Fibroblast of skin of scalp (primary cell): ENCODE results near the gene PPARGC1A.
A peak's percentile ranks its signal among the peaks of the same experiment; 100 is the strongest.

Source experiments
- DNase-seq: peaks from one replicate; pipeline ENCODE4 v3.0.0-alpha.2; 2013

The PPARGC1A gene

DNA sequence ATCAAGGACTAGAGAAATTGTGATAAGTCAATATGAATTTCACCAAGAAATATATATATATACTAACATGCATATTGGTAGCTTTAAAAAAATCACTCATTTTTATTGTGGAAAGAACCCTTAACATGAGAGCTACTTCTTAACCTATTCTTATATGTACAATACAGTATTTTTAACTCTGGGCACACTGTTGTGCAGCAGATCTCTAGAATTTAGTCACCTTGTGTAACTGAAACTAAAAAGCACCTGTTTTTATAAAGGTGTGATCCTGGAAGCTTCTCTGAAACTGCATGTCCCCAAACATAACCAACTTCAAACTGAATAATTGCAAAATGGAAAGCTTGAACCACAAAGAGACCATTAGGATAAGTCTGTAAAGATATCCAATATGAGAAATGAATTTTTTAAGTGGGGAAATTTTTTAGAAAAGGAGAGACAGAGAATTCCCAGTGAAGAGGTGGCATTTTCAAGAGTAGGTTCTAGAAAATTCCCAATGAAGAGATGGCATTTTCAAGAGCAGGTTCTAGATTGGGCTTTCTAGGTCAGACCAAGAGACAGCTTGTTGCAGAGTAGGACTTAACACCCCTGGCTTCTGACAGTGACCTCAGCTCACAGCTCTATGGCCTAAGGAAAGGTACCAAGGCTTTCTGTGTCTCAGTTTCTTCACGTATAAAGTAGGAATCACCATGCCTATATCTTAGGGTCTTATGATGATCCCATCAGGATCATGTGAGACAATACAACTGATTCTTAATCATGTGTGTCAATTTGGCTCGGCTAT, 22.0 kb upstream of the PPARGC1A start:
- DNase-seq, result no peak

DNA sequence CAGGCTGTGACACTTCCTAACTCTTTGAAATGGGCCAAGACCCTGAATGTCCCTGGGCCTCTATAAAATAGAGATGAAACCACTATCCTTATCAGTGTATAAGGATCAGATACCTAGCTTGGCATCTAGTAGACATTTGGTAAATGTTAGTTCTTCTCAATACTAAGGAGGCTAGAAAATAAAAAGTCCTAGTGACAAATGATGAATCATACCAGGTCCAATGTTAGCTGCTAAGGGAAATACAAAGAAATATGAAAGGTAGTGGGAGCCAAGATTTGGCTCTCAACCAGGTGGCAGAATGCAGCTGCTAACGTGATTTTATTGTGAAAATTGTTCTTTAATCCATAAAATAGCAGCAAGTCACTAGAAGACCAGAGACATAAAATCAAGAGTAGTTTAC, 19.8 kb upstream of the PPARGC1A start:
- no peak for DNase-seq

DNA sequence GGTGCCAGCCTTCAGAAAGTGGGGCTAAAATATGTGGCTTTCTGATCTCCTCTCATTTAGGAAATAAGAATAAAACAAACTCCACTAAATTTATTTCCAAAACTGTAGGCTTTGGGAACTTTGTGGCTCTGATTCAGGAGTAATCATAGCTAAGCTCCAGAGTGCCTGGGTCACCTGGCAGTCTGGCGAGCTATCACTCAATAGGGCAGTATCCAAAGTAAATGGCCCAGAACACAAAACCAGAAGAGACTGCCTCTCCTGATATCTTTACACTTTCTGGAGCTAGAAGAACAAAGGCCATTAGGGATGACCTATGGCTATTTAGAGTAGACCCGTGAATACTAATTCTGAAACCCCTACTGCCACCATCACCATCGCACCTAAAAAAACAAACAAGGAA, 17.0 kb upstream of the PPARGC1A start:
- no peak for DNase-seq

DNA sequence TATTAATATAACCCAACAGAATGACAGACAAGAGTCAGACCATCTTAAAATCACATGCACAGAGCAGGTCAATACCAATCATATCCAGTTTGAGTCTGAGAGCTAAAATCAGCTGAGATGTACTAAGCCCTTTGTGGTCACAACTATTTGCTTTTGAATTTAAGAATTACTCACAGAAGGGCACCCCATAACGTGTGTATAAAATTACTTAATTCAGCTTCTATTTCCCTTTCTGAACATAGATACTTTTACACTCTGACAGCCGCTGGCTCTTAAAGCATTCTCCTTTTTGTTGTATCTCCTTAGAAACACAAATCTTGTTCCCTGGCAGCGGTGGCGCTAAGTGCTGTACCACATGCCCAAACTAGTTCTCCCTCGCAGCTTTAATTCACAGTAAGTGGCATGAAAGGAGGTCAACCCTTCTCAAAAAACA, 14.8 kb upstream of the PPARGC1A start:
- no peak for DNase-seq

DNA sequence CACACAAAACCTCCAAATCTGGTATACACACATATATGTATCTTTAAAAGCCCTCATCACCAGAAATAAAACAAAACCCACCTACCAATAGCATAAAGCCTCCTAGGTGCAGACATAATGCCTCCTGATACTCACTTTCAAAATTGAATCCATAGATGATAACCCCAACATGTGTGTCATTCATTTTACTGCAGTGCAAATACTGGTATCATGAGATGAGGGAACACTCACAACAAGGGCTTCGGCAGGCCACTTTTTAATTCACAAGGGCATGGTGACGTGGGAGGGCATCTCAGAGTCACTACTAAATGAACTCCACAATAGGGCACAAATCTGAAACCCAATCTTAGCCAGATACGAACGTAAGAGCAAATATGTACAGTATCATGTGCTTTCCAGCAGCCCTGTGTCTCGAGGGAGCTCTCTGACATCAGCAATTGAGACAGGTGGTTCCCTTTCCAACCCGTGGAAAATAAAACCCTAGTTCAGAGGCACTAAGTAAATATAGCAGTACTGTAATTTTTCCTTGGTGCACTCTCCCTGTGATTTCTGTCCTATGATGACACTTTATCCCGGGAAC, 14.1 kb upstream of the PPARGC1A start:
- no peak for DNase-seq

DNA sequence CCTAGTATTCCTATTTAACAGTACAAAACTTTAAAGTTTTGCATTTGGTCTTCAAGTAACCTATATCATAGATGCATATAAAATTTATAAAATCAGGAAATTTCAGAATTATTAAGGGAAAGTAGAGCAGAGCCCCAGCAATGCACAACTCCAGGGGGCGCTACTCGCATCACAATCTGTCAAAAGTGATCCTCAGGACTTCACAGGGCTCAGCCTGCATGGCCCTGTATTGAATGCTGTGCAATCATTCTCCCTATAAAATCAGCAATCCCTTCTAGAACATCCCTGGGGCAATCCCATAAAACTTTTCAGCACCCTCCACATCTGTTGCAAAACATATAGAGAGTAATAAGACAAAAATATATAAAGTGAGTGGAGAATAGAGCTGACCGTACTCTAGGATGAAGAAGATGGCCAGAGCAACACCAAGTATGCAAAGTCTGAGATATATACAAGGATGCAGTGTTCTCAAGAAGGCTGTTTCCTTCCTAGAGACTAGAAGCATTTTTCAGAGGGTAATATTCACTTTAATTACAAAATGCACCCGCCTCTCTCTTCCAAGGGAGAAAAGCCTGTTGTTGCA, 12.5 kb upstream of the PPARGC1A start:
- DNase-seq, result no peak

DNA sequence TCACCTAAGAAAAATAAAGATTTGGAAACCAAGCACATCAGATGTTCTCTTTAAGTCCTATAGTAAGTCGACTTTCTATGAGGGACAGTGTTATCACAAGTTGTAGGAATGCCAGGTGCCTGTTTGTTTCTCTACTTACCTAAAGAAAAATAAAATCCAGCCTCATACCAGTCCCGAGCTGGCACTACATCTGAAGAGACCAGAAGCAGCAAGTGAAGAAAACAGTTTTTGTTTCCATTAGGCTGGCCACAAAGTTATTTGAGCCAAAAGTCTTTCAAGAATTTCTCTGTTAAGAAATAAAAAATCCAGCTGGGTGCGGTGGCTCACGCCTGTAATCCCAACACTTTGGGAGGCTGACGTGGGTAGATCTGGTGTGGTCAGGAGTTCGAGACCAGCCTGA, 10.8 kb upstream of the PPARGC1A start:
- DNase-seq, result no peak

DNA sequence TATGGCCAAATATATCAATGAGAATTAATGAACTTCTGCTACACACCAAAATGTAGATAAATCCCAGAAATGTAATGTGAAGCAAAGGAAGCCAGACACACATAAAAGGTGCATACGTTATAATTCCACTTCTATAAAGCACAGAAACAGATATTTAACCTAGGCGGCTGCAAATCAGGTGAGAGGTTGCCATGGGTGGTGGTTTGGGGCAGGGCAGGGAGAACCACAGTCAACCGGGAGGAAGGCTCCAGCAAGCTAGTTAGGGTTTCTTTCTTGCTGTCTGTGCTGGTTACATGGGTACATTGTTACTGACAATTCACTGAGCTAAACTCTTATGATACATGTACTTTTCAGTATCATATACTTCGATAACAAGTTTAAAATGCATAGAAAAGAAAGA, 9.7 kb upstream of the PPARGC1A start:
- DNase-seq, result no peak

DNA sequence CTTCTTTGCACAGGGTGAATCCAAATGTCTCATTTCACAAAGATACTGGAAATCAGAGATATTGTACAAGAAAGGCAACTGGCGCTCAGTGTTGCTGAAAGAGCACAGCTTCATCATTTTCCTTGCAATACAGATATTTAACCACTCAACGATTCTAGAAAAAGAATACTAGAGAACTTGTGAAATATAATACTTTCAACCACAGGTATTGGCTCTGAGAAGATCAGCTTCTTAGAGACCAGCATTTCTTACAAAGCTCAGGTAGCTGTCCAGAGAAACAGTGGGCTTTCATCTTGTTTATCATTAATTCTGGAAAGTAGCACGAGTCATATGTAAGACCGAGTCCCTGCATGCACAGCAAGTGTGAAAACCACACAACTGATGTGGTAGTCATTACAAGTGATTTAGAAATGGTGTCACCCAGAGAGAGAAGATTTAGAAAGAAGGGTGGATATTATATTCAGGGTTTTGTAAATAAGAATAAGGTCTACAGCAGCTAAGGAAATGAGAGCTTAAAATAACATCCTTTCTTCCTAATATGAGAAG, 7.8 kb upstream of the PPARGC1A start:
- no peak for DNase-seq

DNA sequence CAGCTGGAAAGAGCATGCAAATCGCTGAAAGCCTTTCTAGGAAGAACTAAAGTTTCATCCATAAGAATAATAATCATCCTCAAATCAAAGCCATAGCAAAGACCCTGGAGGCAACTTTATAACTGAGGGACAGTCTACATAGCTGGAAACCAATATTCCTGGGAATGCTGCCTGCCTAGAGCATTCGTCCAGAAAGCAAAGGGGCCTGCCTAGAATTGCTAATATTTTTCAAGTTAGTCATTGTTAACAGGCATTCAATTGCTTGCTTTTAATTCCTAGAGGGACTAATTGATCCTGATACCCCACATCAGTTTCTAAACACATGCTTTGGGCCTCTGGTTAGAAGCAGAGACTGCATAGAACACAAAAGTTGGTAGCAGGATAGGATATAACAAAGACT, 4.2 kb upstream of the PPARGC1A start:
- DNase-seq, result no peak

DNA sequence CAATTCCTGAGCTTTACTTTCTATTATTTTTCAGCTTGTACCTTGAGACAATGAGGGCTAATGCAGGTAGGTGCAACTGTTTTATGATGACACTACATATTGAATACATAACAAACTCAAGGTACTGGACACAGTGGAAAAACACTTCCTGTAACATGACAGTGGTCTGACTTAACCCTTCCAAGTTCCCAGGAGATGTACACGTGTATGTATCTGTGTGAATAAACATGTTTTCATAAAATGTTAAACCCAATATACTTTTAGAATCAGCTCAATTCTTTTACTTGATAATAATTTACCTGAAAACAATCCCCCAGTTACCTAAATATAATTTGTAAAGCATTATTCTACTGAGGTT, 1.2 kb upstream of the PPARGC1A start:
- DNase-seq, result no peak

DNA sequence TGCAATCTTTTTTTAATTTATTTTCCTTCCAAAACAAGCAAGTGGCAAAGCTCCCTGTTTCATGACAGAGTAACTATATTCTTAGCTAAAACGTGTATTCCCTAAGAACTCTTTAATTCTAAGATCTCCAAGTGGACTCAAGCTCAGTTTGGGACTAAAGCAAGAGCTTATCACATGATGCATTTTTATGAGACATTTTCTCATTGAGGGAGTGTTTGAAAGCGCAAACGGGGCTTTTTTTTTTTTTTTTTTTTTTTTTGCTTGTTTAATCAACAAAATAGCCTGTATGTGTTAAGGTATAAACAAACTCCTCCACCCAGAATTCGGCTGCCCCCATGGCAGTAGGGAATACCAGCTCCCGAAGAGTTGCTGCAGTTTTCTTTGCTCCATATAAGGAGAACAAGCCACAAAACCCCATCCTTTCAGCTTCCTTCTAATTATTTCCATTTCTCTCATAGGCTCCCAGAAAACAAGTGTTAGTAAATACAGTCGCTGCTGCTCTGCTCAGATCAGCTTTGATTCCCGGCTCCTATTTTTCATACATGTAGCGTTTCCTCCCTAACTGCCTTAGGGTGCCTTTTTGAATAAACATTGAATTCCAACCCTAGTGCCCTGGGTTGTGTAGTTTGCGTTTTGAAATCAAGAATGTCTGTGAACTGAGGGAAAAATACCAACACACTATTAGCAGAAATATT, 669 bp upstream of the PPARGC1A start:
- DNase-seq, result no peak

DNA sequence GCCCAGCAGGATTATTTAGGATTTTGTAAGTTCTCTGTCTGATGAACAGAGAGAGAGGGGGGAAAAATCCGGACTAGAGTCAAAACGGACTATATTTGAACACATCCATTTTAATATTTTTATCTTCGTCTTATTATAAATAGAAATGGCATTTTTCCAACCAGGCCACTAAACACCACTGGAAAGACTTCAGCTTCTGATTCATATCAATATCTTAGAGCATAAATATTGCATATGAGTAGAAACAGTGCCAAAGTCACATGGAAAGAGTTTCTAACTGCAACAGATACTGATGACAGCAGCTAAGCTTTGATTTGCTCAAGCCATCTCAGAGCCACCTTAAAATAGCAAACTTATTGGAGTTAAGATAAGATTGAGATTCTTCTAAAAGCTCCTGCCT, 456 bp downstream of the PPARGC1A start:
- DNase-seq, result no peak

DNA sequence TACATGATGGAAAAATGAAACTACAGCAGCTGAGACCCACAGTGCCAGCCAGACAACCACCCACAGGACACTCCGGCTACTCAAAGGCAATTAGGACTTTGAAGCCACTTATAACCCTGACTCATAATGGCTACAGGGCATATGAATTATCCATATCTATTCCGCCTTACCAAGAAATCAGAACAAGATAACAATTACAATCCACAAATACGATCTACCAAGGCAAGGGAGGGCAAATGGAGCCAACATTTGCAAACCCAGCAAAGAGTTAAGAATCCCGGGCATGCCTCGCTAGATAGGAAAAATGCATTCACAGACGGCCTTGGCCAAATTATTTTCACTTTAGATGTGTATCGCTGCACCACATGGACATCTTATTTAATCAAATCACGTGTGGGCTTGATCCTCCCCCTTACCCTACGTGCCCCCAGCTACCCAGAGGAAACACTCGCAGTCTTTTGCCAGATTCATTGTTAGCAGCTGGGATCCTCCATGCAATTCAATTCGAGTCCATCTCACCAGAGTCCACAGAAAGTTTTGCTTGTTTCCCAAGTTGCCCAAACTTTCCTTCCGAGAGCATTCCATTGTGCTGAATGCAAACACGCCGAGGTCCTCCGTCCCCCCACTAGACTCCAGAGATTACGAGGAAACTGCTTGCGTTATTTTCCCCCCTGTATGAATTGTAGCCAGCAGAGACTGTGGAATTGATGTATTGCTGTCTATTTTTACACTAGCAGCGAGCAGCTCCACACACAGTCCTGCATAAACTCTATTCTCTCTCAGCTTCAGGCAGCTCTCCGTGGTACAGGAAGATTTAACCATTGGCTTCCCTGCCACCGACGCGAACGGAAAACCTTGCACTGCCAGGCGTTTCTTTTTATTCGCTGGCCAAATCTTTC, 1.2 kb downstream of the PPARGC1A start:
- DNase-seq, result peak; percentile 64

DNA sequence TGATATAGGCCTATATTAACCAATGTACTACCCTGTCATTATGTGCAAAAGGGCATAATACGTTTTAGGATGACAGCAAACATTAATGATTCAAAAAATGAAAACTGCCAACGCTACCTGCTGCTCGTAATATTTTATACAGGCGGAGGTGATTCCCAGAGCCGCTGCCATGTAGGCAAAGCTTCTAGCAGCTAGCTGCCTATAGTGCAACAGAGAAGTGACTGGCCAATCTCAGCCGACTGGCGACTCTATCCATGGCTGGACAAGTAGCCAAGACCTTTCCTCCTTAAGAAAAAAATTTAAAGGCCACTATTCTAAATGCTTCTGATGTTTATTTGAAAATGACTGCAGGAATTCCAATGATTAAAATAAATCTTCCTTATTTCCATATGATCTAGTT, 1.9 kb downstream of the PPARGC1A start:
- no peak for DNase-seq

DNA sequence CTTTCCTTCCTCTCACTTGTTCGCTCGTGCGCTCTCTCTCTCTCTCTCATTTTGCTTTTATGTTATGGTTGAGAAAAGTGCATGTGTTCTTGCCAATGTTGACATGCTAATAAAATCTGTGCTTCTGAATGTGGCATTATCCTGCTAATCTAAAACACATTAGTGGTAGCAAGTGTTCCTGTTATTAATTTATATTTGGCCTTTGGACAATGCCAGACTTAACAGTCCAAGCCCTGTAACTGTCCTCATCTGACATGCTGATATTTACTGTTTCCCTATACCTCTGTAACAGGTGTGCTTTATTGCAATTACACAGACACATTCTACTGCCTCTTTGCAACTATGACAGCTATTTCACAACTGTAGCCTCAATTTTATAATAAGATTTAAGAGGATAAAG, 2.7 kb downstream of the PPARGC1A start:
- DNase-seq, result no peak

DNA sequence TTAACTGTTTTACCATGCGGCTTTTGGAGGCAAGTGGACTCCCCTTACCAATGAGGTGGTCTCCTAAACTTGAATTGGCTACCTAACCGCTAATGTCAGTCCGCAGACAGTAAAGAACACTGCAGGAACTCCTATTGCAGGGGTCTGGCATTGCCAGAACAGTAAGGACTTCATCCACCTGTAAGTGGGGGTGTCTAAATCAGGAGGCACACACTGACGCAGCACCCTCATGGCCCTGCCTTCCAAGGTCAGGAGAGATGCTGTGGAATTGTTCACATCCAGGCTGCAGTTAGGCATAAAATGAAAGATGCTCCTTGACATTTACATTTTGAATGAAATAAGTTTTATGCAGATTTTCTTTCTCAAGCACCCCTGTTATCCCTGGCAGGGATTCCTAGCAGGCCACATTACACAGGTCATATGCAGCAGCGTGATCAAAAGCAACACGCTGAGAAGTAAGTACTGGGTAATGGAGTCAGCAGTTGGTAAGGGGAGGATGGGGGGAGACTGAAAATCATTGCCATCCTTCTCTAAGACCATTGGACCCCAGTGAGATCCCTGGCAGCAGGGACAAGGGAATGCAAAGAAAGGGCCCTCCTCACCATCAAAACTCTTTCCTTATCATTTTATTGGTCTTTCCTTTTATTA, 3.8 kb downstream of the PPARGC1A start:
- no peak for DNase-seq

DNA sequence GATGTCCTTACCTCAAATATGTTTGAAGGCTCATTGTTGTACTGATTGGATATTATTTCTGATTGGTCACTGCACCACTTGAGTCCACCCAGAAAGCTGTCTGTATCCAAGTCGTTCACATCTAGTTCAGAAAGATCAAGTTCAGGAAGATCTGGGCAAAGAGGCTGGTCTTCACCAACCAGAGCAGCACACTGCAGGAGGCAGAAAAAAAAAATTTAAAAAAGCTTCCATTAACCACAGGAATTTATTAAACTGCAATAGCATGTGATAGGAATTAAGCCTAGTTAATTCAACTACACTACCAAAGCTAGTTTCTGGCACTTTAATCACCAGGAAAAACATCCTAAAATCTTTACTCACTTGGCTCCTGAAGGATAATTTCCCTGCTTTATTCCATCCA, 5.1 kb downstream of the PPARGC1A start:
- peak; percentile 59 for DNase-seq

DNA sequence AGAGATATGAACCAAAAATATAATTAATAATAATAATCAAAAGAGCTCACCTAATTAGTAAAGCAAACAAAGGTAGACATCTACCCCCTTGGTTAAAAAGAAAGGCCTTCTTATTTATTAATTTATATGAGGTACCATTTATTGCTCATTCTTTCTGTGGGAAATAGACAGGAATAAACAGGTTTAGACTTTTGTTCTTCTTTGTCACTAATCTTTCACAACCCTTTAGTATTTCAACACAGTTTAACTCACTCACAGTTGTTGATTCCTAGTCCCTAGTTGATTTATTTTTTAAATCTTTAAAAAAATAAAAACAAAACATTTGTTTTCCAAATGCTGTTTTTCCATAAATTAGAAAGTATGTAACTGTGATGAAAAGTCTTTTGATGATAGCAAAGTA, 5.6 kb downstream of the PPARGC1A start:
- no peak for DNase-seq

DNA sequence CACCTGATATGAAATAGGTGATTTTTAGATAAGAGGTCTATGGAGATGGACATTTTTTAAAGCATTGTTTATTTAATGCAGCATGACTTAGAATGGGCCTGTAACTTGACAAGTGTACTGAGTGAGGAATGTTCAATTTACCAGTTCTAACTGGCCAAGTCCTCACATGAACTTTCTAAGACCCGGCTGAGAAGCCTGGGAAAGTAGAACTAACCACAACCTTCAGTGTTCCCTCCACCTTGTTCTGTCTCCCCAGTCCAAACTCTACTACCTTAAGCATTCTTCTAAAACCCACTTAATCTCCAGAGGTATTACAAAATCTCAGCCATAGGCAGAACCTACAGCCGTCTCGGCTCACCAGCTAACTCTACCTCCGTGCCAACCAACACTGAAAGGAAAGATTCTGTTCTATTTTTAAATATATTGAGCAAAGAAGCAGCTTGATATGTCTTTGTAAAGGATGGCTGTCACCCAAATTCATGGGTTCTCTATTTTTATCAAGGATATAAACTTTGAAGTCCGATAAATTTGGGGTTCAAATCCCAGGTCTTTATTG, 6.8 kb downstream of the PPARGC1A start:
- no peak for DNase-seq

DNA sequence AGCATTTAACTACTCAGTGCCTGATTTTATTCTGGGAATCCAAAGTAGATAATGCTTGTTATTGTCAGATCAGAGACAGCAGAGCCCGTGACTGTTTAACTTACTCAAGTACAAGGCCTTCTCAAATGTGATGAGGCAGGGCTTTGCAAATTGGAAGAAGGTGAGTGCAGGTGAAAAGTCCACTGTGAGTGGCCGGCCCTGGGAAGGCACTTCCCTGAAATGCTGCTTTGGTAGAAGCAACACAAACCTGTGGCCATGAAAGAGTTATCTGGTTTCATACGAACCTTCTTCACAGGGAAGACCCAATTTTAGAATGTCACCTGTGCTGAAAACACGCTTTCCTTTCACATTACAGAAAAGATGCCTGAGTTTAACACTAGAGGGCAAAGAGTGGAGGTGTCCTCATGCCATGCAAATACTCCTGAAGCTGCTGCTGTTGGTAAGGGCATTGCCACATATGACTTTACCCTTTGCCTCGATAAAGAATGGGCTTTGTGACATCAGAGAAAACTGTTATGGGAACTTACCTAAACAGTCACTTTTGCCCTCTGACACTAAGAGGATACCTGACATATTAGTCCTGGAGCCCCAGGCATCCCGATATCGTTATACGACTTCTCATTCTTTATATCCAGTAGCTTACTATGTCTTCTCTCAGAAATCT, 8.0 kb downstream of the PPARGC1A start:
- no peak for DNase-seq
